ENCODE results near the gene UGT1A9.

- TF ChIP-seq SPI1 (IDR thresholded peaks at IDR 0.05; ENCODE audit: borderline replicate concordance, low read depth) (no peak), CTCF (IDR thresholded peaks at IDR 0.05; ENCODE audit: insufficient read depth, low read length) (no peak), POLR2AphosphoS5 (IDR thresholded peaks at IDR 0.05; ENCODE audit: low read depth) (no peak), GABPA (IDR thresholded peaks at IDR 0.05; ENCODE audit: low read depth) (no peak)
- TF ChIP-seq, protein P1, sequence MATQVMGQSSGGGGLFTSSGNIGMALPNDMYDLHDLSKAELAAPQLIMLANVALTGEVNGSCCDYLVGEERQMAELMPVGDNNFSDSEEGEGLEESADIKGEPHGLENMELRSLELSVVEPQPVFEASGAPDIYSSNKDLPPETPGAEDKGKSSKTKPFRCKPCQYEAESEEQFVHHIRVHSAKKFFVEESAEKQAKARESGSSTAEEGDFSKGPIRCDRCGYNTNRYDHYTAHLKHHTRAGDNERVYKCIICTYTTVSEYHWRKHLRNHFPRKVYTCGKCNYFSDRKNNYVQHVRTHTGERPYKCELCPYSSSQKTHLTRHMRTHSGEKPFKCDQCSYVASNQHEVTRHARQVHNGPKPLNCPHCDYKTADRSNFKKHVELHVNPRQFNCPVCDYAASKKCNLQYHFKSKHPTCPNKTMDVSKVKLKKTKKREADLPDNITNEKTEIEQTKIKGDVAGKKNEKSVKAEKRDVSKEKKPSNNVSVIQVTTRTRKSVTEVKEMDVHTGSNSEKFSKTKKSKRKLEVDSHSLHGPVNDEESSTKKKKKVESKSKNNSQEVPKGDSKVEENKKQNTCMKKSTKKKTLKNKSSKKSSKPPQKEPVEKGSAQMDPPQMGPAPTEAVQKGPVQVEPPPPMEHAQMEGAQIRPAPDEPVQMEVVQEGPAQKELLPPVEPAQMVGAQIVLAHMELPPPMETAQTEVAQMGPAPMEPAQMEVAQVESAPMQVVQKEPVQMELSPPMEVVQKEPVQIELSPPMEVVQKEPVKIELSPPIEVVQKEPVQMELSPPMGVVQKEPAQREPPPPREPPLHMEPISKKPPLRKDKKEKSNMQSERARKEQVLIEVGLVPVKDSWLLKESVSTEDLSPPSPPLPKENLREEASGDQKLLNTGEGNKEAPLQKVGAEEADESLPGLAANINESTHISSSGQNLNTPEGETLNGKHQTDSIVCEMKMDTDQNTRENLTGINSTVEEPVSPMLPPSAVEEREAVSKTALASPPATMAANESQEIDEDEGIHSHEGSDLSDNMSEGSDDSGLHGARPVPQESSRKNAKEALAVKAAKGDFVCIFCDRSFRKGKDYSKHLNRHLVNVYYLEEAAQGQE (IDR thresholded peaks at IDR 0.05; ENCODE audit: insufficient replicate concordance, low read depth), result no peak
These were observed 35.0 kb downstream of the UGT1A9 start for GRCh38 chr2:233706720-233707119.
